ENCODE results near the gene ITPR2.

GRCh38 chr12:26523708-26524150 lies 309.3 kb downstream of the ITPR2 start:
- TF ChIP-seq CTCF (IDR thresholded peaks at IDR 0.05; ENCODE audit: low read length), result no peak
- no peak for TF ChIP-seq EZH2phosphoT487 (IDR thresholded peaks at IDR 0.05; ENCODE audit: low read length)
- TF ChIP-seq EZH2 (optimal IDR thresholded peaks at IDR 0.05; ENCODE audit: low read depth, low read length), result no peak

Measured in MM.1S (cell line).